H9 (cell line): ENCODE data around the gene DUSP5. TPM values are rescaled to one million over a fixed set of nuclear protein-coding genes. Genes with fewer than 3 reads are reported as not detected.

ENCODE experiments used
- DNase-seq: peaks from one replicate; pipeline ENCODE4 v3.0.0-alpha.2; 2017
- H2AFZ ChIP-seq: one replicate; pipeline ENCODE4 v1.6.1; 2013; ENCODE audit warnings: mild to moderate bottlenecking, low read length, control low read depth, moderate library complexity
- H2AK5ac ChIP-seq: 2 replicates; pipeline ENCODE4 v1.6.1; 2013; ENCODE audit warnings: low read length, control low read depth, mixed read lengths; ENCODE audit not compliant: insufficient read length
- H2BK120ac ChIP-seq: one replicate; pipeline ENCODE4 v1.6.1; 2013; ENCODE audit warnings: low read depth, mild to moderate bottlenecking, low read length, control low read depth, inconsistent platforms; ENCODE audit not compliant: poor library complexity, severe bottlenecking
- H2BK12ac ChIP-seq: 2 replicates; pipeline ENCODE4 v1.6.1; 2013; ENCODE audit warnings: low read length, control low read depth, mixed read lengths, low read depth; ENCODE audit not compliant: insufficient read length
- H2BK15ac ChIP-seq: 2 replicates; pipeline ENCODE4 v1.6.1; 2013; ENCODE audit warnings: low read depth, low read length, control low read depth
- H2BK20ac ChIP-seq: one replicate; pipeline ENCODE4 v1.6.1; 2013; ENCODE audit warnings: low read depth, mild to moderate bottlenecking, low read length, control low read depth, inconsistent platforms; ENCODE audit not compliant: poor library complexity, severe bottlenecking
- H2BK5ac ChIP-seq: 2 replicates; pipeline ENCODE4 v1.6.1; 2013; ENCODE audit warnings: low read length, control low read depth, mixed read lengths; ENCODE audit not compliant: insufficient read length
- H3K14ac ChIP-seq: 2 replicates; pipeline ENCODE4 v1.6.1; 2013; ENCODE audit warnings: low read length, control low read depth; ENCODE audit not compliant: insufficient read depth
- H3K18ac ChIP-seq: 2 replicates; pipeline ENCODE4 v1.6.1; 2013; ENCODE audit warnings: low read depth, mild to moderate bottlenecking, mixed read lengths, low read length, control low read depth; ENCODE audit not compliant: insufficient read length
- H3K23ac ChIP-seq: 2 replicates; pipeline ENCODE4 v1.6.1; 2013; ENCODE audit warnings: low read length, control low read depth, mixed read lengths, low read depth; ENCODE audit not compliant: insufficient read length
- H3K23me2 ChIP-seq: 2 replicates; pipeline ENCODE4 v1.6.1; 2013; ENCODE audit warnings: low read depth, mild to moderate bottlenecking, mixed read lengths, low read length, control low read depth; ENCODE audit not compliant: insufficient read length, poor library complexity, severe bottlenecking
- H3K27ac ChIP-seq: 2 replicates; pipeline ENCODE4 v1.5.1; 2013; ENCODE audit warnings: low read length, control low read depth, mixed read lengths, low read depth; ENCODE audit not compliant: insufficient read length
- H3K27me3 ChIP-seq: 2 replicates; pipeline ENCODE4 v1.6.1; 2013; ENCODE audit warnings: low read length, control low read depth, inconsistent platforms; ENCODE audit not compliant: insufficient read depth
- H3K4ac ChIP-seq: 2 replicates; pipeline ENCODE4 v1.6.1; 2013; ENCODE audit warnings: low read depth, mild to moderate bottlenecking, control low read depth, inconsistent platforms, low read length, moderate library complexity
- H3K4me1 ChIP-seq: 2 replicates; pipeline ENCODE4 v1.6.1; 2013; ENCODE audit warnings: low read length, control low read depth, inconsistent platforms; ENCODE audit not compliant: insufficient read depth
- H3K4me2 ChIP-seq: 2 replicates; pipeline ENCODE4 v1.6.1; 2013; ENCODE audit warnings: low read length, control low read depth, mixed read lengths; ENCODE audit not compliant: insufficient read length, insufficient read depth
- H3K56ac ChIP-seq: 2 replicates; pipeline ENCODE4 v1.6.1; 2013; ENCODE audit warnings: low read depth, mild to moderate bottlenecking, mixed read lengths, low read length, control low read depth; ENCODE audit not compliant: insufficient read length
- H3K79me1 ChIP-seq: 2 replicates; pipeline ENCODE4 v1.6.1; 2013; ENCODE audit warnings: low read depth, mild to moderate bottlenecking, moderate library complexity, low read length, control low read depth, inconsistent platforms; ENCODE audit not compliant: insufficient read depth, poor library complexity, severe bottlenecking
- H3K79me2 ChIP-seq: 2 replicates; pipeline ENCODE4 v1.6.1; 2013; ENCODE audit warnings: low read length, control low read depth, inconsistent platforms; ENCODE audit not compliant: insufficient read depth
- H3K9ac ChIP-seq: 2 replicates; pipeline ENCODE4 v1.6.1; 2013; ENCODE audit warnings: low read length, control low read depth, mixed read lengths; ENCODE audit not compliant: insufficient read length; ENCODE audit errors: extremely low read depth
- H3K9me3 ChIP-seq: one replicate; pipeline ENCODE4 v1.6.1; 2013; ENCODE audit warnings: low read depth, low read length, inconsistent platforms; ENCODE audit not compliant: control insufficient read depth
- H3T11ph ChIP-seq: one replicate; pipeline ENCODE4 v1.6.1; 2013; ENCODE audit warnings: mild to moderate bottlenecking, low read length, control low read depth, inconsistent platforms
- H4K20me1 ChIP-seq: one replicate; pipeline ENCODE4 v1.6.1; 2013; ENCODE audit not compliant: control insufficient read depth, insufficient read length, insufficient read depth
- H4K5ac ChIP-seq: 2 replicates; pipeline ENCODE4 v1.6.1; 2013; ENCODE audit warnings: low read depth, mild to moderate bottlenecking, mixed read lengths, low read length, control low read depth; ENCODE audit not compliant: insufficient read length
- H4K8ac ChIP-seq: replicated peaks from 2 replicates; pipeline ENCODE4 v1.6.1; 2013; ENCODE audit warnings: low read length, control low read depth, mixed read lengths, low read depth; ENCODE audit not compliant: insufficient read length
- H4K91ac ChIP-seq: 2 replicates; pipeline ENCODE4 v1.6.1; 2013; ENCODE audit warnings: low read depth, mild to moderate bottlenecking, moderate library complexity, mixed read lengths, low read length, control low read depth; ENCODE audit not compliant: insufficient read length
- H3K27ac Mint-ChIP-seq, 3 experiments: 2 replicates in 2 of 3; 3 replicates in 1 of 3; pipeline ENCODE4 v1.8.0; 2020 to 2021; ENCODE audit warnings: mixed read lengths in 3 of 3, mild to moderate bottlenecking in 1 of 3, moderate library complexity in 1 of 3
- H3K27me3 Mint-ChIP-seq: 2 replicates; pipeline ENCODE4 v1.8.0; 2021; ENCODE audit warnings: low read depth, mild to moderate bottlenecking, moderate library complexity, mixed read lengths
- H3K36me3 Mint-ChIP-seq, 3 experiments: 2 replicates in 2 of 3; 3 replicates in 1 of 3; pipeline ENCODE4 v1.8.0; 2020 to 2021; ENCODE audit warnings: low read depth in 3 of 3, mixed read lengths in 3 of 3; ENCODE audit not compliant: insufficient read depth in 1 of 3
- H3K4me1 Mint-ChIP-seq, 2 experiments: 2 replicates each; pipeline ENCODE4 v1.8.0; 2020; ENCODE audit warnings: mixed read lengths in 2 of 2
- H3K4me3 Mint-ChIP-seq, 2 experiments: 2 replicates in 1 of 2; 3 replicates in 1 of 2; pipeline ENCODE4 v1.8.0; 2020 to 2021; ENCODE audit warnings: mild to moderate bottlenecking in 2 of 2, mixed read lengths in 2 of 2, moderate library complexity in 1 of 2
- H3K9me3 Mint-ChIP-seq, 2 experiments: 2 replicates in 1 of 2; 3 replicates in 1 of 2; pipeline ENCODE4 v1.8.0; 2020; ENCODE audit warnings: mild to moderate bottlenecking in 2 of 2, mixed read lengths in 2 of 2, moderate library complexity in 1 of 2
- CTCF ChIP-seq: fragments of 200-600 bp; sonication (generic); conservative IDR thresholded peaks from 3 replicates; pipeline ENCODE4 v1.8.0; 2021; ENCODE audit warnings: antibody characterized with exemption, mild to moderate bottlenecking
- WGBS: extraction: QIAGEN DNeasy Blood & Tissue Kit; methylation state at CpG from one replicate; pipeline ENCODE4 v1.1.7; 2013; ENCODE audit warnings: missing lambda C conversion rate, low lambda C conversion rate, mixed read lengths; ENCODE audit not compliant: insufficient read length; ENCODE audit errors: extremely low coverage; 5-methylcytosine and 5-hydroxymethylcytosine counted together
- total RNA-seq: library from RNA; stranded (reverse); gene quantifications from 2 replicates; pipeline ENCODE4 v1.2.1, GENCODE V29; 2021

Gene DUSP5
- total RNA-seq, 1 experiment from 2014 or later = 29.3 TPM

DNA sequence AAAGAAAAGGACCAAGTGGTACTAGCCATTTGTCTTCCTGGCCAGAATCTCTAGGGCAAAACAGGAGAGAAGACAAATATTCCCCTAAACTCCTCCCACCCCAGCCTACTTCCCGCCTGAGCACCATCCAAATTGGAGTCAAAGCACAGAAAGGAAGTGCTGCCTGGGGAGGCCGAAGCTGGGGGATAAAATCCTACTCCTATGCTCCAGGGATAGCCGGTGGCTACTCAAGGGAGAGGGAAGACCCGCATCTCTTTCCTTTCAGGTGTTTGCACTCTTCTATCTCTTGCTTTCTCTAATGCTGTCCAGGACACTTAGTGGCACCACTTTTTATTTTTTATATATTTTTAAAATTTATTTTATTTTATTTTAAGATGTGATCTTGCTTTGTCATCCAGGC lies 7.1 kb upstream of the DUSP5 start:
- Mint-ChIP-seq H3K4me1 (peaks cover 39 to 40% of the 10 kb centered on the region in 2 experiments), H3K4me3 (no peak overlapping the region), H3K9me3 (no peaks in the 10 kb centered on the region; a peak in 1 of 5 replicates), H3K36me3 (peaks cover 0 to 1% (median 0%) of the 10 kb centered on the region in 3 experiments; a peak in 1 of 7 replicates), H3K27me3 (peaks cover 2% of the 10 kb centered on the region), H3K27ac (no peak overlapping the region)
- Histone ChIP-seq H4K20me1 (no peaks in the 10 kb centered on the region), H3K9ac (no peak overlapping the region), H3K79me1 (no peaks in the 10 kb centered on the region), H2BK5ac (no peak overlapping the region), H3K27me3 (no peaks in the 10 kb centered on the region), H3K23me2 (peaks cover under 1% of the 10 kb centered on the region), H2AFZ (no peak overlapping the region), H4K91ac (no peak overlapping the region), H2BK12ac (no peak overlapping the region), H3K23ac (no peak overlapping the region), H4K5ac (no peak overlapping the region), H3K4me2 (no peak overlapping the region), H4K8ac (no peak overlapping the region), H3K56ac (no peak overlapping the region), H3K4ac (no peak overlapping the region), H2AK5ac (no peak overlapping the region), H3K4me1 (peaks cover 20% of the 10 kb centered on the region), H2BK120ac (no peak overlapping the region), H3K18ac (no peak overlapping the region), H2BK20ac (no peak overlapping the region), H3K14ac (no peak overlapping the region), H2BK15ac (no peak overlapping the region), H3K9me3 (no peaks in the 10 kb centered on the region), H3K79me2 (no peaks in the 10 kb centered on the region), H3K27ac (no peak overlapping the region), H3T11ph (no peak overlapping the region)
- no CpG with 5 or more reads among the region's 4 CpGs for WGBS
- TF ChIP-seq CTCF = no peak
- DNase-seq = no peak
